T1000 (cell line): ENCODE results near the gene GOLGB1.
"Not testable (repeated sequence)": the region's sequence is repeated elsewhere in the genome, so short reads cannot be mapped to it uniquely, and the experiment has no call there.

Experiments
- DNase-seq: peaks from one replicate; lab custom pipeline; 2025; ENCODE audit warnings: mixed read lengths; lab: John Stamatoyannopoulos, UW

GOLGB1 gene

GRCh38 chr3:121747976-121748375, 1.6 kb downstream of the GOLGB1 start:
- no peak for DNase-seq

GRCh38 chr3:121743106-121743505, 6.4 kb downstream of the GOLGB1 start:
- not testable (repeated sequence) for DNase-seq

- no peak for DNase-seq
These were observed 8.6 kb downstream of the GOLGB1 start for GRCh38 chr3:121740896-121741295.

- no peak for DNase-seq
These were observed 9.6 kb downstream of the GOLGB1 start for GRCh38 chr3:121739902-121740301.

GRCh38 chr3:121737644-121738043, 11.9 kb downstream of the GOLGB1 start:
- no peak for DNase-seq

- no peak for DNase-seq
These were observed 13.4 kb downstream of the GOLGB1 start for GRCh38 chr3:121736112-121736511.

GRCh38 chr3:121735047-121735696, 14.4 kb downstream of the GOLGB1 start:
- DNase-seq = no peak

- DNase-seq = no peak
These were observed 18.4 kb downstream of the GOLGB1 start for GRCh38 chr3:121730940-121731687.

GRCh38 chr3:121724130-121724529, 25.4 kb downstream of the GOLGB1 start:
- DNase-seq = no peak

- DNase-seq = no peak
These were observed 26.1 kb downstream of the GOLGB1 start for GRCh38 chr3:121723485-121723884.

- DNase-seq = no peak
These were observed 27.1 kb downstream of the GOLGB1 start for GRCh38 chr3:121722411-121722810.

GRCh38 chr3:121720163-121720562, 29.4 kb downstream of the GOLGB1 start:
- DNase-seq = no peak

GRCh38 chr3:121719423-121719822, 30.1 kb downstream of the GOLGB1 start:
- DNase-seq = no peak

- DNase-seq = no peak
These were observed 31.2 kb downstream of the GOLGB1 start for GRCh38 chr3:121718205-121718846.

- DNase-seq = no peak
These were observed 39.2 kb downstream of the GOLGB1 start for GRCh38 chr3:121710347-121710746.

- no peak for DNase-seq
These were observed 41.8 kb downstream of the GOLGB1 start for GRCh38 chr3:121707531-121708273.

GRCh38 chr3:121705541-121705940, 44.0 kb downstream of the GOLGB1 start:
- no peak for DNase-seq

GRCh38 chr3:121703973-121704372, 45.6 kb downstream of the GOLGB1 start:
- DNase-seq = no peak

- no peak for DNase-seq
These were observed 50.6 kb downstream of the GOLGB1 start for GRCh38 chr3:121698901-121699300.

GRCh38 chr3:121698476-121698875, 51.1 kb downstream of the GOLGB1 start:
- no peak for DNase-seq

GRCh38 chr3:121696186-121696585, 53.4 kb downstream of the GOLGB1 start:
- no peak for DNase-seq

- DNase-seq = no peak
These were observed 57.4 kb downstream of the GOLGB1 start for GRCh38 chr3:121692010-121692699.
